ENCODE measurements around the gene RUFY1.

Gene RUFY1

DNA sequence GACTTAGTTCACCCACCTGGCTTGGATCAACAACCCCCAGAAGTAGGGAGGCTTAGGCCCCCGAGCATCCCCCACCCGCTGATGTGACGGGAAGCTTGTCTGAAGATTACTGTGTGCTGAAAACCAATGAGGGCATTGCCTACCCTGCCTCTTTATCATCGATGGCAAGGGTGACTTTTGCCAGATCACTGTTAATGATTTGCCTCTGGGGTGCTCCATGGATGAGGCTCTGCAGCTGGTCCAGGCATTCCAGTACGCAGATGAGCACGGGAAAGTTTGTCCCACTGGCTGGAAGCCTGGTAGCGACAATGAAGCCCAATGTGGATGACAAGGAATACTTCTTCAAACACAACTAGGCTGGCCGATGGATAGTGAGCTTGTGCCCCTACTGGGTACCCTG lies 22.0 kb downstream of the RUFY1 start:
- TF ChIP-seq CSDC2 (CRISPR knock-in tag; IDR thresholded peaks at IDR 0.05) (no peak), ZC3H10 (CRISPR knock-in tag; IDR thresholded peaks at IDR 0.05) (no peak), TCF4 (CRISPR knock-in tag; IDR thresholded peaks at IDR 0.05; ENCODE audit: borderline replicate concordance) (no peak), ISL1 (CRISPR knock-in tag; IDR thresholded peaks at IDR 0.05) (no peak), BACH2 (CRISPR knock-in tag; IDR thresholded peaks at IDR 0.05; ENCODE audit: borderline replicate concordance) (no peak)
- TF ChIP-seq, protein P1, sequence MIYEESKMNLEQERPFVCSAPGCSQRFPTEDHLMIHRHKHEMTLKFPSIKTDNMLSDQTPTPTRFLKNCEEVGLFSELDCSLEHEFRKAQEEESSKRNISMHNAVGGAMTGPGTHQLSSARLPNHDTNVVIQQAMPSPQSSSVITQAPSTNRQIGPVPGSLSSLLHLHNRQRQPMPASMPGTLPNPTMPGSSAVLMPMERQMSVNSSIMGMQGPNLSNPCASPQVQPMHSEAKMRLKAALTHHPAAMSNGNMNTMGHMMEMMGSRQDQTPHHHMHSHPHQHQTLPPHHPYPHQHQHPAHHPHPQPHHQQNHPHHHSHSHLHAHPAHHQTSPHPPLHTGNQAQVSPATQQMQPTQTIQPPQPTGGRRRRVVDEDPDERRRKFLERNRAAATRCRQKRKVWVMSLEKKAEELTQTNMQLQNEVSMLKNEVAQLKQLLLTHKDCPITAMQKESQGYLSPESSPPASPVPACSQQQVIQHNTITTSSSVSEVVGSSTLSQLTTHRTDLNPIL (CRISPR knock-in tag; IDR thresholded peaks at IDR 0.05; ENCODE audit: low read depth) = no peak
- TF ChIP-seq, protein P2, sequence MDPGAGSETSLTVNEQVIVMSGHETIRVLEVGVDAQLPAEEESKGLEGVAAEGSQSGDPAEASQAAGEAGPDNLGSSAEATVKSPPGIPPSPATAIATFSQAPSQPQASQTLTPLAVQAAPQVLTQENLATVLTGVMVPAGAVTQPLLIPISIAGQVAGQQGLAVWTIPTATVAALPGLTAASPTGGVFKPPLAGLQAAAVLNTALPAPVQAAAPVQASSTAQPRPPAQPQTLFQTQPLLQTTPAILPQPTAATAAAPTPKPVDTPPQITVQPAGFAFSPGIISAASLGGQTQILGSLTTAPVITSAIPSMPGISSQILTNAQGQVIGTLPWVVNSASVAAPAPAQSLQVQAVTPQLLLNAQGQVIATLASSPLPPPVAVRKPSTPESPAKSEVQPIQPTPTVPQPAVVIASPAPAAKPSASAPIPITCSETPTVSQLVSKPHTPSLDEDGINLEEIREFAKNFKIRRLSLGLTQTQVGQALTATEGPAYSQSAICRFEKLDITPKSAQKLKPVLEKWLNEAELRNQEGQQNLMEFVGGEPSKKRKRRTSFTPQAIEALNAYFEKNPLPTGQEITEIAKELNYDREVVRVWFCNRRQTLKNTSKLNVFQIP (CRISPR knock-in tag; IDR thresholded peaks at IDR 0.05; ENCODE audit: borderline replicate concordance, low read depth) = no peak

DNA sequence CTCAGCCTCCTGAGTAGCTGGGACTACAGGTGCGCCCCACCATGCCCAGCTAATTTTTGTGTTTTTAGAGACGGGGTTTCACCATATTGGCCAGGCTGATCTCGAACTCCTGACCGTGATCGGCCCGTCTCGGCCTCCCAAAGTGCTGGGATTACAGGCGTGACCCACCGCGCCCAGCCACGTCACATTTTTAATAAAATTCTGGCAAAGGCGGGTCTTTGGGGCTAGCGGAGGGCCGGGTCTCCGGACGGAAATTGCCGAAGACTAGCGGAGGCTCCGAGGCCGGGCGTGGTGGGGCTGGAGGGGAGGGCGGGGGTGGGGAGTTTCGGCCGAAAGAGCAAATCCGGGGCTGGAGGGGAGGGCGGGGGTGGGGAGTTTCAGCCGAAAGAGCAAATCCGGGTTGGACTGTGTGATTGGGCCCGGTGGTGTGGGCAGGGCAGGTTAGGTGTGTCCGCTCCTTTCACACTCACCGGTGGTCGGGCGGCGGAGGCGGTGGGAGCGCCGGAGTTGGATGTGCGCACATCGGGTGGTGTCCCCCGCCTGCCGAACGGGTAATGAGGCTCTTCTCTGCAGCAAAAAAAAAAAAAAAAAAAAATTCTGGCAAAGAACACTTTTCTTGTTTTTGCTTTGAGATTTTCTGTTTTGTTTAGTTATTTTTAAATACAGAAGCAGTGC lies 27.1 kb downstream of the RUFY1 start:
- no peak for ATAC-seq
- TF ChIP-seq, protein P1 (CRISPR knock-in tag; IDR thresholded peaks at IDR 0.05; ENCODE audit: low read depth) = no peak
- TF ChIP-seq CSDC2 (CRISPR knock-in tag; IDR thresholded peaks at IDR 0.05) (no peak), ESRRG (CRISPR knock-in tag; IDR thresholded peaks at IDR 0.05) (no peak), GLIS3 (CRISPR knock-in tag; IDR thresholded peaks at IDR 0.05) (no peak), ZNF70 (CRISPR knock-in tag; IDR thresholded peaks at IDR 0.05) (no peak), ZNF565 (CRISPR knock-in tag; conservative IDR thresholded peaks at IDR 0.05; ENCODE audit: low read depth) (no peak)
- TF ChIP-seq, protein P2 (CRISPR knock-in tag; IDR thresholded peaks at IDR 0.05; ENCODE audit: borderline replicate concordance, low read depth) = no peak
- TF ChIP-seq, protein P3, sequence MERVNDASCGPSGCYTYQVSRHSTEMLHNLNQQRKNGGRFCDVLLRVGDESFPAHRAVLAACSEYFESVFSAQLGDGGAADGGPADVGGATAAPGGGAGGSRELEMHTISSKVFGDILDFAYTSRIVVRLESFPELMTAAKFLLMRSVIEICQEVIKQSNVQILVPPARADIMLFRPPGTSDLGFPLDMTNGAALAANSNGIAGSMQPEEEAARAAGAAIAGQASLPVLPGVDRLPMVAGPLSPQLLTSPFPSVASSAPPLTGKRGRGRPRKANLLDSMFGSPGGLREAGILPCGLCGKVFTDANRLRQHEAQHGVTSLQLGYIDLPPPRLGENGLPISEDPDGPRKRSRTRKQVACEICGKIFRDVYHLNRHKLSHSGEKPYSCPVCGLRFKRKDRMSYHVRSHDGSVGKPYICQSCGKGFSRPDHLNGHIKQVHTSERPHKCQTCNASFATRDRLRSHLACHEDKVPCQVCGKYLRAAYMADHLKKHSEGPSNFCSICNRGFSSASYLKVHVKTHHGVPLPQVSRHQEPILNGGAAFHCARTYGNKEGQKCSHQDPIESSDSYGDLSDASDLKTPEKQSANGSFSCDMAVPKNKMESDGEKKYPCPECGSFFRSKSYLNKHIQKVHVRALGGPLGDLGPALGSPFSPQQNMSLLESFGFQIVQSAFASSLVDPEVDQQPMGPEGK (CRISPR knock-in tag; IDR thresholded peaks at IDR 0.05; ENCODE audit: borderline replicate concordance) = no peak

More for the DNA sequence above, 22.0 kb downstream of the RUFY1 start:
- ATAC-seq = no peak

DNA sequence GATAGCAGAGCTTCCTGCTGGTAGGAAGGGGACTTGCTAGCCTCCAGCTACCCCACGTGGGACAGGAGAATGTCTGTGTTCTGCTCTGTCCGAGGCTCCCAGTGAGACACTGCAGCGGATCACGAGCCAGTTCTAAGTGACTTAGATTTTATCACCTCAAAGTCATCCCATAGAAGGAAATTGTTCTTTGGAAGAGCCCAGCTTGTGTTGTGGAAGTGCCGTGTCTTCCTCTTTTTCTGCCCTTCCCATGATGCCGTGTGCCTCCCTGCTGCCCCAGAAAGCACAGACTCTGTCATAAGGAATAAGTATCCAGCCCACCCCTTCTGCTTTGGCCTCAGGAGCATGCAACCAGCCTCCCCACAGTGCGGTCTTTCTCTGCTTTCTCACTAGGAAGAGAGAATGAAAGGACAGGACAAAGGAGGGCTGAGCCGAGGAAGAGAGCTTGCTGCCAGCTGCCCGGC lies 35.6 kb downstream of the RUFY1 start:
- no peak; the same call in 2 of the 3 replicates for ATAC-seq
- TF ChIP-seq, protein P3 (CRISPR knock-in tag; IDR thresholded peaks at IDR 0.05; ENCODE audit: borderline replicate concordance) = no peak
- TF ChIP-seq, protein P1 (CRISPR knock-in tag; IDR thresholded peaks at IDR 0.05; ENCODE audit: low read depth) = no peak
- TF ChIP-seq GLIS3 (CRISPR knock-in tag; IDR thresholded peaks at IDR 0.05) = no peak
- no peak for TF ChIP-seq CSDC2 (CRISPR knock-in tag; IDR thresholded peaks at IDR 0.05)
- no peak for TF ChIP-seq ZC3H10 (CRISPR knock-in tag; IDR thresholded peaks at IDR 0.05)
- no peak for TF ChIP-seq TCF4 (CRISPR knock-in tag; IDR thresholded peaks at IDR 0.05; ENCODE audit: borderline replicate concordance)
- no peak for TF ChIP-seq ESRRG (CRISPR knock-in tag; IDR thresholded peaks at IDR 0.05)
- TF ChIP-seq RARB (CRISPR knock-in tag; IDR thresholded peaks at IDR 0.05) = no peak
- no peak for TF ChIP-seq OSR1 (CRISPR knock-in tag; IDR thresholded peaks at IDR 0.05)
- TF ChIP-seq PPARA (CRISPR knock-in tag; IDR thresholded peaks at IDR 0.05; ENCODE audit: borderline replicate concordance) = no peak
- no peak for TF ChIP-seq ZNF565 (CRISPR knock-in tag; conservative IDR thresholded peaks at IDR 0.05; ENCODE audit: low read depth)
- no peak for TF ChIP-seq ISL1 (CRISPR knock-in tag; IDR thresholded peaks at IDR 0.05)
- TF ChIP-seq BACH2 (CRISPR knock-in tag; IDR thresholded peaks at IDR 0.05; ENCODE audit: borderline replicate concordance) = no peak
- TF ChIP-seq ZNF8 (CRISPR knock-in tag; IDR thresholded peaks at IDR 0.05) = no peak

Measured in SK-N-SH treated with all-trans-retinoic acid at 6 μM for 48 hours (cell line).